ENCODE data around the gene SUFU.

DNA sequence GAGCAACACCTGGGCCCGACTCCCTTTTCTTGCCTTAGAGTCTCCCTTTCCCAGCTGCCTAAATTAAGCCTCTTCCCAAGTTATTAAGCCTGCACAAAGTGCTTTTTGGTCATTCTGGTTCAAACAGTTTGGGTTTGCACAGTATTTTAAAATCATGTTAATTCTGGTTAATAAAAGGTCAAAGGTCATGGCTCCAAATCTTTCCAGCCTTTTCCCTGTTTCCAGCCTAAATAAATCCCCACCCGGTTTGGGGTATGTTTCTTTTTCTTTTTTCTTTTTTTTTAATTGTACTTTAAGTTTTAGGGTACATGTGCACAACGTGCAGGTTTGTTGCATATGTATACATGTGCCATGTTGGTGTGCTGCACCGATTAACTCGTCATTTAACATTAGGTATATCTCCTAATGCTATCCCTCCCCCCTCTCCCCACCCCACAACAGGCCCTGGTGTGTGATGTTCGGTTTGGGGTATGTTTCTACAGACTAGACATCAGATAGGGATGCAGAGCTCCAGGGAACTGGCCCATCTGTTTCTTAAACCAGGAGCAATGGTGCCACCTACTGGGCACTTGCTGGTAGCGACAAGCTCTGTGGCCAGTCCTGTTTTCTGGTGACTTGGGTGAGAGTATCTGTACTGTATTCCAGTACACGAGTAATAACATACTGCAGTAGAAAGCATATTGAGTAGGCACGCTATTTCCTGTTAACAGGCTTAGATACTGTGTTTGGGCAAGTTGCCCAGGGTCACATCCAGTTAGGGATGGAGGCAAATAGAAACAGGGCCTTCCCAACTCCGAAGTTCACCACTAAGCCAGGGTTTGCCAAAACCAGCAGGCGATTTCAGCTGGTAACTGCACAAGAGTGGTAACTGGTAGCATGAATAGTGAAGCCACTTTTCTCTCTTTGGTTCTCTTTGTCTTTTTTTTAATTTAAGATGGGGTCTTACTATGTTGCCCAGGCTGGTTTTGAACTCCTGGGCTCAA is 80.0 kb downstream of the SUFU start:
- no peak for TF ChIP-seq POLR2A (IDR thresholded peaks at IDR 0.05)
- TF ChIP-seq, protein P1, sequence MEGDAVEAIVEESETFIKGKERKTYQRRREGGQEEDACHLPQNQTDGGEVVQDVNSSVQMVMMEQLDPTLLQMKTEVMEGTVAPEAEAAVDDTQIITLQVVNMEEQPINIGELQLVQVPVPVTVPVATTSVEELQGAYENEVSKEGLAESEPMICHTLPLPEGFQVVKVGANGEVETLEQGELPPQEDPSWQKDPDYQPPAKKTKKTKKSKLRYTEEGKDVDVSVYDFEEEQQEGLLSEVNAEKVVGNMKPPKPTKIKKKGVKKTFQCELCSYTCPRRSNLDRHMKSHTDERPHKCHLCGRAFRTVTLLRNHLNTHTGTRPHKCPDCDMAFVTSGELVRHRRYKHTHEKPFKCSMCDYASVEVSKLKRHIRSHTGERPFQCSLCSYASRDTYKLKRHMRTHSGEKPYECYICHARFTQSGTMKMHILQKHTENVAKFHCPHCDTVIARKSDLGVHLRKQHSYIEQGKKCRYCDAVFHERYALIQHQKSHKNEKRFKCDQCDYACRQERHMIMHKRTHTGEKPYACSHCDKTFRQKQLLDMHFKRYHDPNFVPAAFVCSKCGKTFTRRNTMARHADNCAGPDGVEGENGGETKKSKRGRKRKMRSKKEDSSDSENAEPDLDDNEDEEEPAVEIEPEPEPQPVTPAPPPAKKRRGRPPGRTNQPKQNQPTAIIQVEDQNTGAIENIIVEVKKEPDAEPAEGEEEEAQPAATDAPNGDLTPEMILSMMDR (IDR thresholded peaks at IDR 0.05) = peak; percentile 73 to 83 (median 77)
